NAMALWA (cell line): Measurements from ENCODE around the gene SFXN5.
A peak's percentile ranks its signal among the peaks of the same experiment; 100 is the strongest.

Source experiments
- DNase-seq: peaks from one replicate; pipeline ENCODE4 v3.0.0-alpha.2; 2015; ENCODE audit warnings: low spot score

SFXN5 gene

DNA sequence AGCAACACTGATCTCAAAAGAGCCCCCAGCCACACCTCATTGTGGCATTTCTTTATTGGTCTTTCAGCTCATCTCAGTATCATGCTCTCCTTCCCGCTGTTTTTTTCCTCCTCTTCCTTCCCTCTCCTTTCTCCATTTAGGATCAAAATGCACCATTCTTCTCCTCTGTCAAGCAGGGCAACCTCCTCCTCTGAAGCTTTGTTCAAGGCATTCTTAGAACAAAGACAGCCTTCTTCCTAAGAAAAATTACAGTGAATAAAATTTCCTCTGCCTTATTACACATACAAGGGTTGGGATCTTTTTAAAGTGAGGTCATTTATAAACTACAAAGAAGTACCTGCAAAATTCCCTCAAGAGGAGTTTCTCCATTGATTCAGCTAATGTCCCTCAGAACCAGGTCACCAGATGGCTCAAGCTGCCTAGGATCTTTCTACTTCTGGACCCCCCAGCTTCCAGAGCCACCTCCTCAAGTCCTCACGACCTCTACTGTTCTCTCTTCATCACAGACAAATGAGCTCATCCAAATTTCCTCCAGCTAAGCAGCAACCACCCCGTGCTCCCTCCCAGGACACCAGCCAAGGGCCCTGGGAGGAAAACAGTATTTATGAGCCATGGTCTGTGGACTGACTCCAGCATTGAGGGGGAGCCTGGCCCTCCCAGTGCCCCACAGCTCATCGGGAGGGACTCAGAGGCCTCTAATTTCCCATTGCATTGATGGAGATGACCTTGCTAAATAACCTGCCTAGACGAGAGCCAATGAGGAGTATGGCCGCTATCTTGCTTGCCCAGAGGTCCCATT, 18.0 kb downstream of the SFXN5 start:
- no peak for DNase-seq

DNA sequence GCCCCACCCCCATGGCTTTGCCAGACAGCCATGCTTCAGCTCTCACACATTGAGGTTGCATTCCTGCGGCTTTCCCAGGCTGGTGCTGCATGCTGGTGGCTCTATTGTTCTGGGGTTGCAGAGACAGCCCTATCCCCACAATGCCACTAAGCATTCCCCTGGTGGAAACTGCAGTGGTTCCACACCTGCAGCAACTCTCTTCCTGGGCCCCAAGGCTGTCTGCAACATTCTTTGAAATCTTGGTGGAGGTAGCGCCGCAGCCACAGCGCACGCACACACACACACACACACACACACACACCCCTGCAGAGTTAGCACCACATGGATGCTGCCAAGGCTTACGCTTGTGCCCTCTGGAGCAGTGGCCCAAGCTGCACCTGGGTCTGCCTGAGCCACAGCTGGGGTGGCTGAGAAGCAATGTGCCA, 21.4 kb downstream of the SFXN5 start:
- no peak for DNase-seq

DNA sequence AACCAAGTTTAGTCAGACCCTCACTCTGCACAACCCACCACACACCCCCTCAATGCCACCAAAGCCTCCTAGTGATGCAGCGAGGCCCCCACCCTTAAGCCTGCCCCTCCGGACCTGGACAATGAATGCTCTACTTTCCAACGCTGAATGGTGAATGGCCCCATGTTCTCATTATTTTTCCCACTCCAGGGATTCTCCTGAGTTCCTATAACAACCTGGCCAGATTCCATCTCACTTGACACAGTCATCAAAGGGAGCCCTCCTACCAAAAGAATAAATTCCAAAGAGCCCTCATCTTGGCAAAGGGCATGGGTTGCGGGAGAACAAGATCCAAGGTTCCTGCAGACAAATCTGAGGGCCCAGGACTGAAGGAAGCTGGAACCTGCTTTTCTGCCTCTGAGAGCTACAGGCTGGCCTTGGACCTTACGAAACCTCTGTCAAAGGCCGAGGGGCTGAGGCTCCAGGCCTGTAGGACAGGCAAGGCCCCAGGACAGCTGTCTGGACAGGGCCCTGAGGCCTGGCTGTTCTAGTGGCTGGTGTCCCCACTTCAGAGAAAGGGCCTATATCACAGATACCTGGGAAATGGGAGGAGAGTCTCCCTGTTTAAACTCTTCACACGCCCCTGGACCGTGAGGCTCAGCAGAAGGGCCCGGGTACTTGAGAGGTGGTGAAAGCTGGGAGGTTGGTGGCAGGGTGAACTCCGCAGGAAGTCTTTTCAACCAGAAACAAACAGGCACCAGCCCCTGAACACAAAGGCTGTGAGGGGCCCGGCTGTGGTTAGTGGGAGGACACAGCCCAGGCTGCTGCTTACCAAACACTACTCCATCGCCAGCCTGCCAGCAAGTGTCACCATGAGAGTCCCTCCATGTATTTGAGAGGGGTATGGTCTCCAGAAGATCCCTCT, 27.3 kb downstream of the SFXN5 start:
- DNase-seq, result no peak

DNA sequence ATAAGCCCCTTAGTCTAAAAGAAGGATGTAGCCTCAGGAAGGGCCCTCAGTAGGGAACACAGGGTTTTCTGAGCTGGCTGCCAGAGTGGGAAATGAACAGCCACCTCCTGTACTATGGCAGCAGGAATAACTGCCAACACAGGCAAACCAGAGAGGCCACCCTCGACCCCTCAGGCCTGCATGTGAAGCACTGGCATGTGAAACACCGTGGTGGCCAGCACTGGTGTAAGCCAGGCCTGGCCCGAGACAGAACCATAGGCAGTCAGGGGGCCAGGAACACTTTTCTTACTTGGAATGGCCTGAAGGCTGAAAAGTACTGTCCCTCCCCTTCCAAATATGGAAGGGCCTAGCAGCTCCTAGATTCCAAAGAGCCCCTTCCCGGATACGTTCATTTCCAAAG, 28.2 kb downstream of the SFXN5 start:
- no peak for DNase-seq

DNA sequence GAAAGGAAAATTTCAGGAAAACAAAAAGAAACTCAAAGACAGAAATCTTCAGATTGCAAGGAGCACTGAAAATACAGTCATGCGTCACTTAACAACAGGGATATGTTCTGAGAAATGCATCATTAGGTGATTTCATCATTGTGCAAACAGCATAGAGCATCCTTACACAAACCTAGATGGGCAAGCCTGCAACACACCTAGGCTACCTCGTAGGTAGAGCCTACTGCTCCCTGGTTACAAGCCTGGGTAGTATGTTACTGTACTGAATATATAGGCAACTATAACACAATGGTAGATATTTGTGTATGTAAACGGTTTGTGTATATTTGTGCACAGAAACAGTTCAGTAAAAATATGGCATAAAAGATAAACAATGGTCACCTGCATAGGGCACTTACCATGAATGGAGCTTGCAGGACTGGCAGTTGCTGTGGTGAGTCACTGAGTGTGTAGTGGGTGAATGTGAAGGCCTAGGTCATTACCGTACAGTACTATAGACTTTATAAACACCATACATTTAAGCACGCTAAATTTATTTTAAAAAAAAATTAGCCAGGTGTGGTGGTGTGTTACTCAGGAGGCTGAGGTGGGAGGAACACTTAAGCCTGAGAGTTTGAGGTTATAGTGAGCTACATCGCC, 33.4 kb downstream of the SFXN5 start:
- no peak for DNase-seq

DNA sequence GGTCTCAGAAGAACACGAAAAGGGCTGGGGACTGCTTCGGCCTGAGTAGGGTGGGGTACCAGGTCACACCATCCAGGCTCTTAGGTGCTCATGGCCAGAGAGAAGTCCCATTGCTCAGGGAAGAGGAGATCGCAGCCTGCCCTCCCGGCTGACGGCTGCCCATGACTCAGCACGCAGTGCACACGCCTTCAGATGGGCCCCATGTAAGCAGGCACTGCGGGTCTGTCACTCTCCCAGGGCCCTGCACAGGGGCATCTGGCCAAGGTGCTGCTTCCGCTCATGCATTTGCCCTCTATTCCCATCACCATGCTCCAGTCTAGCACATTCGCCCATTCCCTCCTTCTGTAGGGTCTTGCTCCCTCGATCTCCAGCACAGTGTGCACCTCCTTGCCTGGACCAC, 34.7 kb downstream of the SFXN5 start:
- DNase-seq, result no peak

DNA sequence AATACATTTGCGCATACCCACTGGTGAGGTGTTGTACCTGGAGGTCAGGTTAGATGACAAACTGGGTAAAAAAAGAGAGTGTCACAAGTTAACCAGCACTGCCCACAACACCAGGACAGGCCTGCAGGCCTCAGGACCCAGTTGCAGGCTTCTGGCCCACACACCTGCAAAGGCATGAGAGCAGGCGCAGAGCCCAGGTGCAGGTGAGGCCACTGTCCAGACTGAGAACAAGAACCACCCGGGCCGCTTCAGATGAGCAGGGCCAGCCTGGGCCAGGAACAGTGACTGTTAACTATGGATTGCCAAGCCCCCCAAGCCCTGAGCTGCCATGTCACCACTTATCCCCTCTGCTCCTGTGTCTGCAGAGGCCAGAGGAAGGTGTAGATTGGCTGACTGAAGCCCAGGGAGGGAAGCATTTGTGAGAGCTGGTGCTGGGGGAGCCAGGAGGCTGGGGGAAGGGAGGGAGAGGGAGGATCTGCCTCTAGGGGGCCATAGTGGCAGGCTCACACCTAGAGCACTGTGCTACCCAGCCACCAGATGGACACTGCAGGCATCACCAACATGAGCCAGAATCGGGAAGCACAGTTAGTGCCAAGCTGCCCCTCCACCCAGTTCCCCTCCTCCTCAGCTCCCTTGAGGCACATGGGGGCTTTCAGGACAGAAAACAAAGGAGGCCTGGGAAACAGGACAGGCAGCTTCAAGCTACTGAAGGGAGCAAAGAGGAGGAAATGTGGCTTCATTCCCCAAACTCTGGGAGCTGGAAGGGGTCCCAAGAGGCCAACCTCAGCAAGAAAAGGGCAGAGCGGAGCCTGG, 35.4 kb downstream of the SFXN5 start:
- peak; percentile 17 for DNase-seq

DNA sequence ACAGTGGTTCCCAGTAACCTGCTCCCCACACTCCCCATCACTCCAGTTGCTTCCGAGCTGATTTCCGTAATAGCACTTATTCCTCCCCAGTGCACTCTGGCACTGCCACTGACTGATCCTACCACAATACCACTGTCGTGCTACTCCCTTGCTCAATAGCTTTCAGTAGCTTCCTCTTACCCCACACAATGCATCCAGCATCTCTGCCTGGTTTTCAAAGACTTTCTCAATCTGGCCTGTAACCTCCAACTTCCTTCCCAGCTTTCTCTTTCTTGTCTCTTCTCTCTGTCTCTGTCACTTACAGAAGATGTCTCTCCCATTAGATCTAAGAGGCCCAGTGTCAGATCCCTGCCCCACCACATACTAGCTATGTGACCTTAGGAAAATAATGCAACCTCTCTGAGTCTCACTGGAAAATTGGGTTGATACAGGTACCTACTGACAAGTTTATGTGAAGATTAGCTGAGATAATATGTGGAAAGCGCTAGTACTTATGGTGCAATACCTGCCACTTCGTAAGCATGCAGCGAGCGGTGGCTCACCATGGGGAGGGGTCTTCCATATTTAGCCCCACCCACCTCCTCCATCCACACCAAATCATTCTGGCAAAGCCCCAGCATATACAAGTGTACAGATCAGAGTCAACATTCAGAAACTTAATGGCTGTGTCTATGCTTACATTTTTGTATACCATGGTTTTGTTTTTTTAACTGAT, 36.7 kb downstream of the SFXN5 start:
- DNase-seq, result no peak

DNA sequence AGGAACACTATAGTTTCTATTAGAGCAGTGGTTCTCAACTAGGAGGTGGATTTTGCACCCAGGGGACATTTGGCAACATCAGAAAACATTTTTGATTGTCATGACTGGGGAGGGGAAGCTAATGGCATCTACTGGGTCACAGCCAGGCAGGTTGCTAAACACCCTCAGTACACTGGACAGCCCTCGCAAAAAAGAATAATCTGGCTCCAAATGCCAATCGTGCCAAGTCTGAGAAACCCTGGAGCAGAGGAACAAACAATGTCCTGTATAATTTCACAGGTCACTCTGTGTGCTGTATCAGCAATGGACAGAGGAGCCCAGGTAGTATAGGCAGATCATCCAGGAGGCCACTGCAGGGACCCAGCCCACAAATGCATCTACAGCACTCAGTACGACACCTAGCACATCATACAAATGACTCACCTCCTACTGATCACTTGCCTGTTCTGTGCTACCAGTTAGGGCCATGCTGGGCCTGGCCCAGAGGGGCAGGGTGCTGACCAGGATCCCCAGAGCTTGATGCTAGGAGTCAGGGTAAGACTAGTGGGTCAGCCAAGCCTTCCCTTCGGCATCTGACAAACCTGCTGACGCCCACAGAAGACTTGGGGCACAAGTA, 37.6 kb downstream of the SFXN5 start:
- no peak for DNase-seq

DNA sequence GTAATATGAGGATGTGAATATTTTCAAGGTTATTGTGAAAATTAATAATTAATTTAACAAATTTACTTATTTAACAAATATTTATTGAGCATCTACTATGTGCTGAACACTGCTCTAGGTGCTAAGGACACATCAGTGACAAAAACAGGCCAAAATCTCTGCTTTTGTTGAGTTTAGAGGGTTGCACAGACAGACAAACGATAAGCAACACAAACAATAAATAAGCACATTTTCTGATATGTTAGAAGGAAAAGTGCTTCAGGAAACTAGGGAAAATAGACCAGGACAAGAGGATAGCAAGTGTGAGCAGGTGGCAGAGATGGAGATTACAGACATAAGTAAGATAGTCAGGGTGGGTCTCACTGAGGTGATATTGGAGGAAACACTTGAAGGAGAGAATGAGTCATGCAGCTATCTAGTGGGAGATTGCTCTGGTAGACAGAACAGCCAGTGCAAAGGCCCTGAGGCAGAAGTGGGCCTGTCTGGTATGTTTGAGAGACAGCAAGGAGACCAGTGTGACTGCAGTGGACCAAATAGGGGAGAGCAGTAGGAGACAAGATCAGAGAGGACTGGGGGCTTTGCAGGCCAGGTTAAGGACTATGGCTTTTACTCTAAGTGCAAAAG, 38.3 kb downstream of the SFXN5 start:
- DNase-seq, result no peak

DNA sequence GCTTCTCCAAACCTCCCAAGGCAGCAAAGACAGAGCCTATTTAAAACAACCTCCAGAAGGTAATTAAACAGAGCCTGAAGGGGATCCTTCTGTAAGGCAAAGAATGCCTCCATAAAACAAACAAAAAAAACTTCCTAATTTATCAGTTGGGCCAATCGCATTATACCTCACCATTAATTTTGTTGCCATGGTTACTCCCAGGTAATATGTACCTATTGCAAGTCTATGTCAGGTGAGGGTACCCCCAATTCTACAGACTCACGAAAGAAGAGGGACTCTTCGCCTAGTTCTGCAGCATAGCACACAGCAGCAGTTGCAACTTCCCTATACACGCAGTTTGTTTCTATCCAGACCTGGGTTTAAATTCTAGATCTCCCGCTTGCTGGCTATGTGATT, 38.8 kb downstream of the SFXN5 start:
- DNase-seq, result no peak

DNA sequence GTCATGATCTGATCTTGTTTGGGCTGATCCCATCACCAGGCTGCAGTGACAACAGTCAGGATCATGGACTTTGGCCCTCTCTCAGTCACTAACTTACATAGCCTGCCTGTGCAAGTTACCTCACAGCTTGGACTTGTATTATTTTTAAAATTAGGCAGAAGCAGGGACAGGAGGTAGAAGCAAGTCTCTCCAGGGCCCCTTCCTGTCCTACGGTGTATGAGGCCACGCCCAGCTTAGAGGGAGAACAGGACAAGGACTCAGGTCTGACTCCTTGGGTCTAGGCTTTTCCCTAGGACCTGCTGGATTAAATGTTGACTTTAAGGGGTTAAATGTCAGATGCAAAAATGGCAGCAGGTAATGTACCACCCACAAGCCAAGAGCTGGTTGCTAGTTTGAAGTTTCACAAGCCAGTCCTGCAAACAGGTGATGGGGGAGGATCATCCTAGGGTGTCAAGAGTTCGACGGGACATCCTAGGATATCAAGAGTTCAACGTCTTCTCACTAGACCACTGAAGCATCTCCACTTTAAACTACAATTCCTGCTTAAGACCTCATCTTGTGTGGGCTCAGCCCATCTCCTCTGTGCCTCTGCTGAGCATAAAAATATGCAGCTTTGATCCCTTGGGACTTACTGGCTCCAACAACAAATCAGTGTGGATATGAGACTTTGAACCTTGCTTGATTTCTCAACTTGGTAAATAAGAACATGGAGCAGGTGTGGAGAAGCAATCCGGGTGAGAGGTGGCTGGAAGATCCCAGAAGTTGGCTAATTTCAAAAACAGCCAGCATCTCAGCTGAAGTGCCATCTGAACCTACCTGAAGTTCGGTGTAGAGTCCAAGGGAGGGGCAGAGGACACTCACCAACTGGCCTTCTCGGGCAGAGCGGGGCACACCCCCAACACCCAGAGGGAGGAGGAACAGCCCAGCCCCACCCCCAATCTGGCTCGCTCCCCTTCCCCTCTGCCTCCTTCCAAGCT, 39.5 kb downstream of the SFXN5 start:
- DNase-seq, result no peak

DNA sequence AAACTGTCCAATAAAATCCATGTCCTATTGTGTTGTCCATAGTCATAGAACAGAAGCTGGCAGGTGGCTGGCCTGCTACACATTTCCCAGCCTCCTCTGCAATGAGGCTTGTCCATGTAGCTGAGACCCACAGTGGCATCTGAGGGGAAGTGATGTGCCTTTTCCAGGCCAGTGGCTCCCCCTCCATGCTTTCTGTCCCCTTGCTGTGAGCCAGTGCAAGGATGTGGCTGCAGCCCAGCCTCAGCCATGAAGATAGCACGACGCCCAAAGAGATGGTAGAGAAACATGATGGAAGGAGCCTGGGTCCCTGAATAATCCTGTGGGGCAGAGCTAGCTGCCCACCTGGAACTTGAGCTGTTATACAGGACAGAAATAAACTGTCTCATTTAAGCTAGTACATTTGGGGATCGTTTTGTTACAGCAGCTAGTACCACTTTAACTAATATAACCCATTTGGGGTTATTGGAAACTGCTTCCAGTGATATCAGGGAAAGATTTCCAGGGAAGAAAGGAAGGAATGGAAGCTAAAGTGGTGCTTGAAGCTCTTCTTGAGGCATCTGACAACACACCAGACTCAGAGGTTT, 40.3 kb downstream of the SFXN5 start:
- DNase-seq, result no peak

DNA sequence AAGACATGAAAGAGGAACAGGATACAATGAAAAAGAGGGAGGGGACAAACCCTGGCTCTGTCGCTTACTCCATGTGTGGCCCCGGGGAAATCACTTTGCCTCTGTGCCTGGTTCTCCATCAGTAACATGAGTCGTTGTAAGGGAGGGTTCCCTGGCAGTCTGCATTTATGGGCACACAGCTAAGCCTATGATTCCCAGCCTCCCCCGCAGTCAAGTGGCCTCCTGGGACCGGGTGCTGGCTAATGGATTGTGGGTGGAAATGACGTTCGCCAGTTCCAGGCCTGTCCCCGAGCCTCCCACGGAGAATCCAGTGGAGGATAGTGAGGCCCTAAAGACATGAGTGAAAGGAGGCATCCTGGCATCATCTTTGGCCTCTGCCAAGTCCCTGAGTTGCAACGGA, 42.7 kb downstream of the SFXN5 start:
- DNase-seq, result no peak

DNA sequence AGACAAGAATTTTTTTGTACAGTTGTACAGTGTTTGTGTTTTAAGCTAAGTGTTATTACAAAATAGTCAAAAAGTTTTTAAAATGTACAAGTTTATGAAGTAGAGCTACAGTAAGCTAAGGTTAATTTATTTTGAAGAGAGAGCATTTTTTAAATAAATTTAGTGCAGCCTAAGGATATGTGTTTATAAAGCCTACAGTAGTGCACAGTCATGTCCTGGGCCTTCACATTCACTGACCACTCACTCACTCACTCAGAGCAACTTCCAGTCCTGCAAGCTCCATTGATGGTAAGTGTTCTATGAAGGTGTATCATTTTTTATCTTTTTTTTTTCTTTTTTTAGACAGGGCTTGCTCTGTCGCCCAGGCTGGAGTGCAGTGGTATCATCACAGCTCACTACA, 44.2 kb downstream of the SFXN5 start:
- no peak for DNase-seq

DNA sequence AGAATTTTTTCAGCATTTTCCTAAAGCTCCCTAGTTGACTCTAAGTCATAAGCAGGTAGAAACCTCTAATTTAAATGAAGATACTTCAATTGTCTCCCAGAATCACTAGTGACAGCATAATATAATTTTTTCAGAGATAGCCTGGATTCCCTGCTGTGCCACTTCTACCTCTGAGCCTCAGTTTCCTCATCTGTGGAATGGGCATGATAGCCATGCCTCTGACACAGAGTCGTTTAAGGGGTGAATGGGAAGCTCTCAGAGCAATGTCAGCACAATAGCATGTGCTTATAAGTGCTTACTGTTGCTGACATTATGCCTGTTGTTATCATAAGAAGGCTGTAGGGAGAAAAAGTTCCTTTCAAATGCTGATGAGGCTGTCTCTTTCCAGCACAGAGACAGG, 48.0 kb downstream of the SFXN5 start:
- DNase-seq, result no peak

DNA sequence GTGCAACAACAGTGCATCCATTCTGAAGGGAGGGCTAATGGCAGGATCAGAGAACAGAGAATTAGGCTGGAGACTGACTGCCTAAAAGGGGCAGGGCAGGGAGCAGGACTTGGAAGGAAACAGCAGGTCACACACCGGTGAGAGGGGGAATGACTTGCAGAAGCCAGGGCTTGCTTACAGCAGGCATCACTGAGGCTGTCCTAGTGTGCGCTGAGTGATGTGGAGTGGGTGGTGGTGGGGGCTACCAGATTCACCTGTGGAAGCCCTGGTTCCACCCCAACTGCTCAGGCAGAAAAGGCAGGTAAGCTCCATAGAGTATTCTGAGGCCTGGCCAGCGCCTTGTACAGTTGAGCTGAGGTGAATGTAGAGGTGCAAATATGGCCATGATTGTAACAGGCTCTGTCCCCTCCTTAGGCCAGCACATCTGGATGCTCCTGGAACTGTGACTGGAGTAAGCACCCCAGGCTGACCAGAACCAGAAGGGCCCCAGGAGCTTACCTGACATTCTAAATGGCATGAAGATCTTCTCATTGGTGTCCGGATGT, 49.4 kb downstream of the SFXN5 start:
- DNase-seq, result no peak

DNA sequence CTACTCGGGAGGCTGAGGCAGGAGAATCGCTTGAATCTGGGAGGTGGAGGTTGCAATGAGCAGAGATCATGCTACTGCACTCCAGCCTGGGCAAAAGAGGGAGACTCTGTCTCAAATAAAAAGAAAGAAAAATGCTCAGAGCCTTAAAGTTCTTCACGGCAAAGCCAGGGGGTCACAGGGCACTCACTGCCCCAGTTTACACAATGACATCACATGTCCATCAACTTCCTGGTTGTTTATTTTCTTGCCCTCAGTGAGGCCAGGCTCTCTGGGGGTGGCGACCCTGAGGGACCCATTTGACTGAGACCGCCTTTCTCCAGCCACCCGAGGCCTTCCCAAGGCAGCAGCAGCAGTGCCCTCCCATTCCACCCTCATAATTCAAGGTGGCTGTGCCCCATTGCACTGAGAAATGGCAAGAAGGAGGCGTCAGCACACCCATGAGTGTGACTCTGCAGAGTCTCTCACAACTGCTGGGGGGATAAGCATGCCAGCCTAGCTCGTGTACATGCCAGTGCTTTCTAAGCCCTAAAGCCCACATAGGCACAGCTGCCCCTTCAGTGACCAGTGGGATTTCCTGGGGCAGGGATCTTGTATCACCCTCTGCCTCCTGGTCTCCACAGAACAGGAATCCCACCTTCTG, 50.0 kb downstream of the SFXN5 start:
- no peak for DNase-seq
